Embryonic facial prominence (tissue), 1 donor: ENCODE measurements around the gene DAZ2.
"Not testable (repeated sequence)": the region's sequence is repeated elsewhere in the genome, so short reads cannot be mapped to it uniquely, and the experiment has no call there.

Source experiments
- DNase-seq: peaks from one replicate; pipeline ENCODE4 v3.0.0-alpha.2; 2016; ENCODE audit errors: extremely low spot score

Gene DAZ2, protein sequence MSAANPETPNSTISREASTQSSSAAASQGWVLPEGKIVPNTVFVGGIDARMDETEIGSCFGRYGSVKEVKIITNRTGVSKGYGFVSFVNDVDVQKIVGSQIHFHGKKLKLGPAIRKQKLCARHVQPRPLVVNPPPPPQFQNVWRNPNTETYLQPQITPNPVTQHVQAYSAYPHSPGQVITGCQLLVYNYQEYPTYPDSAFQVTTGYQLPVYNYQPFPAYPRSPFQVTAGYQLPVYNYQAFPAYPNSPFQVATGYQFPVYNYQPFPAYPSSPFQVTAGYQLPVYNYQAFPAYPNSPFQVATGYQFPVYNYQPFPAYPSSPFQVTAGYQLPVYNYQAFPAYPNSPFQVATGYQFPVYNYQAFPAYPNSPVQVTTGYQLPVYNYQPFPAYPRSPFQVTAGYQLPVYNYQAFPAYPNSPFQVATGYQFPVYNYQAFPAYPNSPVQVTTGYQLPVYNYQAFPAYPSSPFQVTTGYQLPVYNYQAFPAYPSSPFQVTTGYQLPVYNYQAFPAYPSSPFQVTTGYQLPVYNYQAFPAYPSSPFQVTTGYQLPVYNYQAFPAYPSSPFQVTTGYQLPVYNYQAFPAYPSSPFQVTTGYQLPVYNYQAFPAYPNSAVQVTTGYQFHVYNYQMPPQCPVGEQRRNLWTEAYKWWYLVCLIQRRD

DNA sequence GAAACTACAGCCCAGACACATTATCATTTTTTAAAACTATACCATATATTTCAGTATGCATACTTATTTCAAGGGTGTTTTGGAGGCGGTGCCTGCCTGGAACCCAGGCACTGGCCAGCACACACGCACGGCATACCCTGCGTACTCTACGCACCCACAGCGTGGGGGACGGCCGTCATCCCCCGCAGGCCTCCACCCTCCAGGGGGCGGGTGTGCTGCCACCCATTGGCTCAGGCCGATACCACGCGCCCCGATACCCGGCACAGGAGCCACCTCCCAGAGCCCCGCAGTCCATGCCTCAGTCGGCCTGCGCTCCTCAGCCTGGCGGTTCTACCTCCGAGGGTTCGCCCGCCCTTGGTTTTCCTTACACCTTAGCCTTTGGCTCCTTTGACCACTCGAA is at the start of gene DAZ2:
Gene DAZ2 (plus strand): TSS at position 301 of the 400 bp plus-strand sequence. CDS start 208 bp downstream, outside the sequence.
- not testable (repeated sequence) for DNase-seq

DNA sequence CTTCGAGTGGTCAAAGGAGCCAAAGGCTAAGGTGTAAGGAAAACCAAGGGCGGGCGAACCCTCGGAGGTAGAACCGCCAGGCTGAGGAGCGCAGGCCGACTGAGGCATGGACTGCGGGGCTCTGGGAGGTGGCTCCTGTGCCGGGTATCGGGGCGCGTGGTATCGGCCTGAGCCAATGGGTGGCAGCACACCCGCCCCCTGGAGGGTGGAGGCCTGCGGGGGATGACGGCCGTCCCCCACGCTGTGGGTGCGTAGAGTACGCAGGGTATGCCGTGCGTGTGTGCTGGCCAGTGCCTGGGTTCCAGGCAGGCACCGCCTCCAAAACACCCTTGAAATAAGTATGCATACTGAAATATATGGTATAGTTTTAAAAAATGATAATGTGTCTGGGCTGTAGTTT is 20.4 kb upstream of the DAZ2 start, which contains the start of gene DAZ1:
Gene DAZ1 (minus strand): TSS at position 101 of the 400 bp plus-strand sequence. CDS start 208 bp downstream, outside the sequence.
- DNase-seq: not testable (repeated sequence)

DNA sequence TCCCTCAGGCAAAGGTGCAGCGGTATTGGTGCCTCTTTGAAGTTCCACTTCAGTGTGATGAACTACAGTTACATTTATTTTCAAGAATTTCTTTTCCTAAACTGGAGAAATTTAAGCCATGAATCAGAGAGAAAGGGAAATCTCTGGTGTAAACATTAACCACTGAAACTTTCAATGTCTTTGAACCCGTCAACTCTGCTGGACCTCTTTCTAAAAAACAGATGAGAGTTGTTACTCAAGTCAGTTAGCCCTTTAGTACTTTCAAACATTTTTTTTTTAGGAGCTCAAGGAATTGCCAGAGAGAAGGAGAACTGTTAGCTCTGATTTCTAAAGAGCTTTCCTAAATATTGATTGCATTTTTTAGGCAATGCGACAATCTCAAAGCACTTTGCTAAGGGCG is 11.9 kb upstream of the DAZ2 start:
- not testable (repeated sequence) for DNase-seq

DNA sequence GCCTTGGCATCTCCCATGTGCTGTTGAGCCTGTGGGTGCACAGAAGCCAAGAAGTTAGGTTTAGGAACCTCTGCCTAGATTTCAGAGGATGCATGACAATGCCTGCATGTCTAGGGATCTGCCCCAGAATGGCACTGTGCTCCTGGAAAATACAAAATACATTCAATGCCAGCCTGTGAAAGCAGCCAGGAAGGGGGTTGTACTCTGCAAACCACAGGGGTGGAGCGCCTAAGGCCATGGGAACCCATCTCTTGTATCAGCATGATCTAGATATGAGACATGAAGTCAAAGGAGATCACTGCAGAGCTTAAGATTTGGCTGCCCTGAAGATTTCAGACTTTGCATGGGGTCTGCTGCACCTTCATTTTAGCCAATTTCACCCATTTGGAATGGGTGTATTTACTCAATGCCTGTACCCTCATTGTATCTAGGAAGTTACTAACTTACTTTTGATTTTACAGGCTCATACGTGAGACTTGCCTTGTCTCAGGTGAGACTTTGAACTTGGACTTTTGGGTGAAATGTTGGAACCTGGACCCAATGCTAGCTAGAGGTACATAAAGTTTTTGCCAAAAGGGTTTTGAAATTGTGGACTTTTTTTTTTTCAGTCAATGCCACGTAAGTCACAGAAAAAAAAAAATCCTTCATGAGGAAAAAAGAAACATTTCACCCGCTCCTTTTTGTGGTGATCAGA is 9.4 kb upstream of the DAZ2 start:
- not testable (repeated sequence) for DNase-seq

DNA sequence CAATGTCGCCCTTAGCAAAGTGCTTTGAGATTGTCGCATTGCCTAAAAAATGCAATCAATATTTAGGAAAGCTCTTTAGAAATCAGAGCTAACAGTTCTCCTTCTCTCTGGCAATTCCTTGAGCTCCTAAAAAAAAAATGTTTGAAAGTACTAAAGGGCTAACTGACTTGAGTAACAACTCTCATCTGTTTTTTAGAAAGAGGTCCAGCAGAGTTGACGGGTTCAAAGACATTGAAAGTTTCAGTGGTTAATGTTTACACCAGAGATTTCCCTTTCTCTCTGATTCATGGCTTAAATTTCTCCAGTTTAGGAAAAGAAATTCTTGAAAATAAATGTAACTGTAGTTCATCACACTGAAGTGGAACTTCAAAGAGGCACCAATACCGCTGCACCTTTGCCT is 8.7 kb upstream of the DAZ2 start:
- not testable (repeated sequence) for DNase-seq
